Activated naive CD4-positive, alpha-beta T cell treated with Interleukin-2 at 50 U/mL for 16 hours (primary cell): ENCODE data around the gene SLC16A8.

Source experiments
- DNase-seq: peaks from one replicate; pipeline ENCODE4 v3.0.0-alpha.2; 2020

The SLC16A8 gene

DNA sequence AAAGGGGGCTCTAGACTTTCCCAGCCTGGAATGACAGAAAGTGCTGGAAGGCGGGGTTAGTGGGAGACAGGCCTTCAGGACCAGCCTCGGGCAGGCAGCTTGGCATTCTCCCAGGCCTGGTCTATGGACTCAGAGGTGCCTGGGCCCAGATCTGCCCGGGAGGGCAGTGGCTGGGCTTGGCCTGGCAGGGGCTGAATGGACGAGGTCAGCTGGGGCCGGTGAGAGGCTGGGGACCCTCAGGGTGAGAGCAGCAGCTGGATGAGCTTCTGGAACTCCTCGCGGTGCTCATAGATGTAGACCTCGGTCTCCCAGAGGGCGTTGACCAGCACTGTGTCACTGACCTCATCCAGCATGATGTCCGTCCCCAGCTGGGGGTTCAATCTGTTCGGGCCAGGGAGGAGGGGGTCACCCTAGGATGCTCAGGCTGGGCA lies 28.0 kb upstream of the SLC16A8 start:
- no peak for DNase-seq

DNA sequence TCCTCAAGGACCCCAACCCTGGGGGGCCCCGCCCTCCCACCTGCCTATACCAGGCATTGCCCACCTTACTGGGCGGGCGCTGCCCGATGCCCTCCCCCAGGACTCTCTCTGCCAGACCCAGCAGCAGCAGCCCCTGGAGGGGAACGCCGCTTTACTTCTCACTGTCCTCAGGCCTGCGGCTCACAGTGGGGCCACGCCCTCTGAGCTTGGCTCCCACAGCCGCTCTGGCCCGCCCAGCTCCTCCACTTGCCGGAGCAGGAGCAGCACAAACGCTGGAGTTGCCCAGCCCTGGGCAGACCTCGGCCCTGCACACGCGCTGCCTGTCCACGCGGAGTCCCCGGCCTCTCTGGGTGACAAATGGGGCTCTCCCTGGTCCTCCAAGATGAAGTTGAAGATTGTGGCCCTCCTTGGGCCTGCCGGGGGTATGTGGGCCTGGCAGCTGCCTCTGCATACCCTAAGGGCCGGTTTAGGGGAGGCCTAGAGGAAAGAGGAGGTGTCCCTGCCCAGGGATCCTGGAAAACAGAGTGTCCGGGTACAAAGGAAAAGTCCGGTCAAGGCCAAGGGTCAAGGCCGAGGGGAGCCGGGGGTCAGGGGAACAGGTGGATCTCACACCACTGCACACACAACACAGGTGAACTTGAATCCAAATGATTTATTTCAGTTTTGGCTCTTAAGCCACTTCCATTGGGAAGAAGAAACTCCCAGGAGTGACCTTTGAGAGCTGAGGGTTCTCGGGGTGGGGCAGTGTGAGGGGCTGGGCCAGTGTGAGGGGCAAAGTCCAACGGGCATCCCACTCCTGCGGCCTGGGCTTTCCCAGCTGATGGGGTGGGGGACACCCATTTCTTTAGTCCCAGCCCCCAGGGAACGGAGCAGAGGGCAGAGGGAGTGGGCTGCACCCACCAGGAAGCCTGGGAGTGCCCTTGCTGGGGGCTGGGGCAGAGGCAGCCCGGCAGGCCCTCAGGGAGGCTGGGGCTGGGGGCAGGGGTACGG lies 27.2 kb upstream of the SLC16A8 start:
- no peak for DNase-seq

DNA sequence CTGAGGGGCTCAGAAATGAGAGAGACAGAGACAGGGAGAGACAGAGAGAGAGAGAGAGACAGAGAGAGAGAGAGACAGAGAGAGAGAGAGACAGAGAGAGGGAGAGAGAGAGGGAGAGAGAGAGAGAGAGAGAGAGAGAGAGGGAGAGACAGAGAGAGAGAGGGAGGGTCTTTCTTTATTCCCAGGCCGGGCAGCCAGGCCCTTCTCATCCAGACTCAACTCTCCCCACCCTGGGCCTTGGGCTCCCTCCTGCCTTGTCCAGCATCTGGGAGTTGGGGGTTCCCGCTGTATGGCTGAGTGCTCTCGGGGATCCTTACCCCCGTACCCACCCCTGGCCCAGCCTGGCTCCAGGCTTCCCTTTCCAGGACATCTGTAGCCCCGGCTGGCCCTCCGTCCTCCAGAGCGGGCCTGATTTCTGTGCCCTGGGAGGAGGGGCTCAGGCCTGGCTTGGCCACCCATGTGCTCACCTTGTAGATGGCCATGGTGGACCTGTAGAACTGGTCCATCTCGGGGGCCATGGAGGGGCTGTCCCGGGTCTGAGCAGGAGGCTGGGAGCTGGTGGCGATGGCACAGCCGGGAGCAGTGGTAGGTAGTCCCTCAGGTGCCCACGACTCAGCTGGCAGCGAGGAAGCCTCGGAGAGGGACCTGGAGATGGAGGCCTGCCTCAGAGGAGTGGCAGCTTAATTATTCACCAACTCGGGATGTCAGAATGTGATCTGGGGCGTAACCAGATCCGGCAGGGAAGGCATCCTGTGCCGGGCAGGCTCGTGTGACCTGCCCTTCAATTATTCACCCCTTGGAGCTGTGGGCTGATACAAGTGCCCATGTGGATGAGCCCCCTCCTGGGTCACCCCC lies 26.3 kb upstream of the SLC16A8 start, which contains the start of gene BAIAP2L2:
BAIAP2L2 (minus strand) TSS at position 677 of the 855 bp plus-strand sequence; CDS start at position 518, 159 bp downstream.
- DNase-seq = no peak

DNA sequence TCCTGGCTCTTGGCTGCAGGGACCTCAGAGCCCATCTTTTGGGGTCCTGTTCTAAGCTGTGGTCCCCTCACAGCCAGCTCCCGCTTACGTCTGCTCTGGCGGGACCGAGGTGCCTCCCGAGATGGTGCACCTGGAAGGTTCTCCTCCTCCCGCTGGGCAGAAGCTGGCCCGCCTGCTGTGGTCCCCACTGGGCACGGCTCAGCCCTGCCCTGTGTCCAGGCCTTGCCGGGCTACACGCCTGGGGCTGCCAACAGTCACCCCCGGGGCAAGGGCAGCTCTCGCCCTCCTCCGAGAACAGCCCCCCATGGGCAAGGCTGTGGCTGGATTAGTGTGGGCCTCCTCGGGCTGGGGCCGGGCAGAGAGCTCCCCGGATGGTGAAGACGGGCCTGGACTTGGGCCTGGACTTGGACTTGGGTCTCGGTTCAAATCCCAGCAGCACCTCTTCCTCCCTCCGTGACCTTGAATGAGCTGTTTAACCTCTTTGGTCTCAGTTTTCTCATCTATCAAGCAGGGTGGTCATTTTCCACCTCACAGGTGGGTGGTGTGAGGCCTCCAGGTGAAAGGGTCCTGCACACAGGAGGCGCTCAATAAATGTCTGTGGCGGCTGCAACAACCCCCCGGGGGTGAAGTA lies 25.5 kb upstream of the SLC16A8 start:
- DNase-seq = no peak

DNA sequence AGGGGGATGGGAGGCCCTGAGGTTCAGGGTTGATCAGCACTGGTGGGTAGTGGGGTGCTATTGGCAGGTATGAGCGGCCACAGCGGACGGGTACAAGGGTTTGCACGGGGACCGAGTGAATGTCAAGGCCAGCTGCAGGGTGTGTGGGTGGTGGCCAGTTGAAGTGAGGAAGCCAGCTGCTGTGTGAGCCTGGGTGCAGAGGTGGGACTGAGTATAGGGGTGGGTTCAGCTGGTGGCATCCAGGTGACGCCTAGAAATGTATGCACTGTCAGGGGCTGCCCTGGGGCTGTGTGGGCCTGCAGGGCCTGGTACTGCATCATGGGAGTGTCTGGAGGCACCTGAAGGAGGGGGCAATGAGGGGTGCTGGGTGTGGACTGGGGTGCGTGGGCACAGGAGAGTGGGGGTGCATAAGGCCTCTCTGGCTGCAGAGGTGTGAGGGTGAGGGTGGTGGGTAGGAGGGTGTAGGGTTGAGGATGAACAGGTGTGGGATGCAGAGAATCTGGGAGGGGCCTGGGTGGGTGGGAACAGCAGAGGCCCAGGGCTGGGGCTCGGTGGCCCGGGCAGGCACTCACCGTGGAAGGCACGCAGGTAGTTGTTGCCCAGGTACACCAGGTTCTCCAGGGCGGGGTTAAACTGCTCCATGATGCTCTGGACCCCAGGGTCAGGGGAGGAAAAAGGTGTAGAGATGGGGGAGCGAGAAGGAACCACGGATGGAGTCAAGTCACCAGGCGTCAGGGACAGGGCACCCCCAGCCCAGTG lies 24.8 kb upstream of the SLC16A8 start:
- no peak for DNase-seq

DNA sequence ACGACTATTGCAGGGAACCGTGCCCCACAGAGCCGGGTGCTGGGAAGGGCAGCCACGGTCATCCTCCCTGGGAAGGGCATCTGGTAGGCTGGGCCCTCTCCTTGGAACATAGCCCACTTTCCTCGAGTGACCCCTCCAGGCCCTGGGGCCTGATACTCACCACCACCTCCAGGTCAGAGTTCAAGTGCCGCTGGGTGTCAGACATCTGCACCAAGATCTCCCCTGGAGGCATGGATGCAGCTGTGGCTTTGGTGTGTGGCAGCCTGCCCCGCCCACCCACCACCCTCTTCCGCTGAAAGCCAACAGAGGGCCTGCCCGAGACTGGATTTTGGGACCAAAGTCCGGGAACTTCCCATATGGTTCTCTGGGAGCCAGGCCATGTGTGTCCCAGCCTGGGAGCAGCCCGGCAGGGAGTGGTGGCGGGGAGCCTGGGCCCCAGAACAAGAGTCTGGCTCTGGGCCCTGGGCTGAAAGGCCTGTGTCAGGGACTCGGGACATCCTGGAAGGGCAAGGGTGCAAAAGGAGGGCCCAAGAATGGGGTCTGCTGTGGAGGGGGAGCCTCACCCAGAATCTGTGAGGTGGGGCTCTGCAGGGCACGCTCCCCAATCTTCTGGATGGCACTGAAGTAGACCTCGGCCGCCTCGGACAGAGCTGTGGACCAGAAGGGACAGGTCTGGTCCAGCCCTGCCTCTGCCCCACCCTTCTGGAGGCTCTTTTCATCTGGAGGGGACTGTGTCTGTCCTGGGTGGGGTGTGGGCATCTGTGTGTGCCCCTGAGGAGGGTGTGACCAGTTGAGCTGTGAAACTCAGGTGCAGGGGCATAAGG lies 23.9 kb upstream of the SLC16A8 start:
- no peak for DNase-seq

DNA sequence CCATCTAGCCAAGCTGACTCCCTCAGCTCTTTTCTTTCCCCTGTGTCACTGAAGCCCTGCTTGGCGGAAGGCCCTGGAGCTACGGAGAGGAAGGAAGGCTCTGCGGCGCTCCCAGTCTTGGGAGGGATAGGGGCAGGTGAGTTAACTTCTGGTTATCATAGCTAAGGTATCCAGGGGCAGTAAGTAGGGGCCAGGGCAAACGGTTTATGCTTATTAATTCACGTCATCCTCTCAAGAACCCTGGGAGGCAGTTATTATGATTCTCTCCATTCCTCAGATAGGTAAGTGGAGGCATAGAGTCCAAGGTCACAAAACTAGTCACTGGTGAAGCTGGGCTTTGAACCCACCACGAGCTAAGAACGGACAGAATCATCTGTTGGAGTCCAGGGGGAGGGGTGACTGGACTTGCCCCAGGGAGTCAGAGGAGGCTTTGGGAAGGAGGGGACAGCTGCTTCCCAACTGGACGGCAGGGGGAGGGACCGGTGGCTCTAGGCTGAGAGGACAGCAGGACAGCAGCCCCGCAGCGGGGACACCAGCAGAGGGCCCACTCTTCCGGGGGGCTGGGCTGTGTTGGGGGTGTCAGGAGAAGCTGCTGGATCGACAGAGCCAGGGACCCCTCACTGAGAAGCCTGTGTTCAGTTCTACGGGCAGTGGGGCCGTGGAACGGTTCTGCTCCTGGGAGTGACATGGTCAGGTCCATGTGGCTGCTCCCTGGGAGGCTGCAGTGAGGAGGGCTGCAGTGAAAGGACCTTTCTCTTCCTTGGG lies 23.0 kb upstream of the SLC16A8 start:
- DNase-seq = no peak

DNA sequence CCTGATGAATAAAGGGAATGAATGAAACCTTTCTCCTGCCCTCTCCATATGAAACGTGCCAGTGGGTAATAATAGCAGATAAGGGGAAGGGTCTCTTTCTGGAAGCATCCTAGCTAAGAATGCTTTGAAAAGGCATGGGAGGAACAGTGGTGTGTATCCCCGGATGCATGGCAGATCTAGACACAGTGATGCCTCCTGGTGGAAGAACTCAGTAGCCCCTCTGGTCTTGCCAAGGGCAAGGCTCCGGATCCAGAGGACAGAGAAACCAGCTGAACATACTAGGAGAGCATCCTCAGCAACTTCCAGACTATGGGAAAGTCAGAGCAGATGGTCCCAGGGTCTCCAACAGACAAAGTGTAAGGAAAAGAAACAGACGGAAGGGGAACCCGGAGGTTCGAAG lies 20.1 kb upstream of the SLC16A8 start:
- no peak for DNase-seq

DNA sequence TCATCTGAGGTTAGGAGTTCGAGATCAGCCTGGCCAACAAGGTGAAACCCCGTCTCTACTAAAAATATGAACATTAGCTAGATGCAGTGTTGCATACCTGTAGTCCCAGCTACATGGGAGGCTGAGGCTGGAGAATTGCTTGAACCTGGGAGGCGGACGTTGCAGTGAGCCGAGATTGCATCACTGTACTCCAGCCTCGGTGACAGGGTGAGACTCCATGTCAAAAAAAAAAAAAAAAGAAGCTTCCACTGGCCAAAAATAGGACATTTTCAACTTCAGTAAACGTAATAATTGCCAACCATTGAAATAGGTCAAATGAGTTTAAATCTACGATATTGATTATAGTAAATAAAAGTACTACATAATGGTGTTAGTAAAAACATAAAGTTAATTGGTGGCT lies 19.7 kb upstream of the SLC16A8 start:
- DNase-seq = no peak

DNA sequence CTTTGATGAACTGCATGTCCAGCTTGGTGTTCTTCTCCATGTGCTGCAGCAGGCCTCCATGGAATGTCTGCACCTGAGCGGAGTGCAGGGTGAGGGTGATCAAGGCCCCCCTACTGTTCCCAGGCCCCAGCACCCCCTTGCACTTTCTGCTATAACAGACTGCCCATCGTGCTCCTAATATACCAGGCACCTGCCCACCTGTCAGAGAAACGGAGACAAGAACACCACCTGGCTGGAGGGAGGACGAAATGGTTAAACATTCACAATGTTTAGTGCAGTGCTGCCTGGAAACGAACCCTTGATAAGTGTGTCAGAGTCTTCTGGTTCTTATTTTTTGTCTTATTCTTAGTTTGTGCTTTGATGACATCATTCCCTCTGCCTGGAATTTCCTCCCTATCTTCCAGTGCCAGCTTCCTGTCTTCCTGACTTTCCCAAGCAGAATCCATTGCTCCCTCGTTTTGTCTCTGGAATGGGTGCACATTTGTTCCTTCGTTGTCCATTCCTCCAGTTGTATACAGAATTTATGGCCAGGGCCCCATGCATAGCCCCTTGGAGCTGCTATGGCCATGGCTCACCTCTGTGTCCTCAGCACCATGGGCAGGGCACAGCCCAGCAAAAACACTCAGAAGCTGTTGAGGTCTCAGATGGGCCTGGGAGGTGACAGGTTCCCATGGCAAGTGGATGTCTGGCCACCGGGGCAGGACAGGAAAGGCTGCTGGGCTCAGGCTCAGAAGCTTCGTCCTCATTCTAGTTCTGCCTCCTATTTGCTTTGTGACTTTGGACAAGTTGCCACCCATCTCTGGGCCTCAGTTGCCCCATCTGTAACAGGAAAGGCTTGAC lies 14.6 kb upstream of the SLC16A8 start:
- DNase-seq = no peak

DNA sequence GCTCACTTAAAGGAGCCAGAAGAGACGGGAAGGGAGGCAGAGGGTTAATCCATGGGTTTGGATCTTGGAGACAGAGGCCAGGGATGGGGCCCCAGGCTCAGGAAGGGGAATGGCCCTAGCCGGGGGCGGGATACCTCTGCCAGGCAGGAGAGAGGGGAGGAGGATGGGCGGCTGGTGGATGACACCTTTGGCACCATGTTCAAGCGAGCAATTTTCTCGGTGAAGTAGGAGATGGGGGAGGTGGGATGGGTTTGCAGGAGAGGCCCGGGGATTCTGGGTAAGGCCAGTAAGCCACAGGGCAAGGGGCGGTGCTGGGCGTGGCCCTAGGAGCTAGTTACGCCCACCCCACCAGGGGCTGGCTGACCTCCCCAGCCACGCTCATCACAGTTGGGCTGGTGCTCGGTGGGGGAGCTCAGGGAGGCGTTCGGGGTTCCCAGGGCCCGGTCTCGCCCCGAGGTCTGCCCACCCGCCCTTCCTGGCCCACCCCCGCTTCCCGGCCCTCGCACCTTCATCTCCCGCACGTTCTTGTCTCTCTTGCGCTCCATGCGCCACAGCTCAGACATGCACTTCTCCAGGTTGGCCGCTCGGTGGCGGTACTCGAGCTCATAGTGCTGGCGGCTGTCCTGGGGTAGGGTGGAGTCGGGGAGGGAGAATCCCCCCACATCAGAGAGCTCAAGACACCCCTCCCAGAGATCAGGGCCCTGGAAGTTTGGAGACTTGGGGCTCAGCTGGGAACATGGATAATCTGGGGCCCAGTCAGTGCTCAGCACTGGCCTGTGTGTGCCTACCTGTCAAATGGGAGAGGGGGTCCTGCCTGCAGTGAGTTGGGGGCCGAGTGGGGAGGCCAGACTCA lies 13.8 kb upstream of the SLC16A8 start:
- DNase-seq = no peak

DNA sequence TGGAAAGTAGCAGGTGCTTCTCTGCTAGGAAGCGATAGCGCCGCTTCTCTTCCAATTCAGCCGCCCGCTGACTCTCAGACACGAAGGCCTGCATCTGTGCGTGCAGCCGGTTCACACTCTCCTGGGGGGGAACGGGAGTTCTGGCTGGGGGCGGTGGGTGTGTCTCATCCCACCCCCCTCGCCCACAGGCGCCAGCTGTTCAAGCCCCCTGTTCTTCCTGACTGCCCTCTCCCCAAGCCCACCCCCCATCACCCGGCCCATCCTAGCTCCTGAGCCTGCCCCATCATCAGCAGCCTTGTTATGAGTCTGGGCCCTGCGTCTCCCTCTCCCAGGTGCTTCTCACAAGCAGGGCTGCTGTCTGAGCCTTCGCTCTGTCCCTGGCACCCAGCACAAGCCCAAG lies 13.1 kb upstream of the SLC16A8 start:
- DNase-seq = no peak

DNA sequence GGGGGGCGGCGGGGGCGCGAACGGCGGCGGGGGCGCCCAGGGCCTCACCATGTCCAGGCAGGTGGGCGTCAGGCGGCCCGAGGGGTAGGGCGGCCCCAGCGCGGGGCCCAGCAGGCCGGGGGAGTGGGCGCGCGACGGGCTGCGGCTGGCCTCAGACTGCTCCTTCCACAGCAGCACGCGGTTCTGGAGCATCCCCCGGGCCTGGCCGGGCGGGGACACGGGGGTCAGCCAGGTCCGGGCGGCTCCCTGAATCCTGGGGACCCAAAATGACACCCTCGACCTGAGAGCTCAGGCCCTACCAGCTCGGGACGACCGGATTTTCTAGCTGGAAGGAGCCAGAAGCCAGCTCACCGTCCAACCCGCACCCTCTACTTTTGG lies 5.5 kb upstream of the SLC16A8 start:
- DNase-seq = no peak

DNA sequence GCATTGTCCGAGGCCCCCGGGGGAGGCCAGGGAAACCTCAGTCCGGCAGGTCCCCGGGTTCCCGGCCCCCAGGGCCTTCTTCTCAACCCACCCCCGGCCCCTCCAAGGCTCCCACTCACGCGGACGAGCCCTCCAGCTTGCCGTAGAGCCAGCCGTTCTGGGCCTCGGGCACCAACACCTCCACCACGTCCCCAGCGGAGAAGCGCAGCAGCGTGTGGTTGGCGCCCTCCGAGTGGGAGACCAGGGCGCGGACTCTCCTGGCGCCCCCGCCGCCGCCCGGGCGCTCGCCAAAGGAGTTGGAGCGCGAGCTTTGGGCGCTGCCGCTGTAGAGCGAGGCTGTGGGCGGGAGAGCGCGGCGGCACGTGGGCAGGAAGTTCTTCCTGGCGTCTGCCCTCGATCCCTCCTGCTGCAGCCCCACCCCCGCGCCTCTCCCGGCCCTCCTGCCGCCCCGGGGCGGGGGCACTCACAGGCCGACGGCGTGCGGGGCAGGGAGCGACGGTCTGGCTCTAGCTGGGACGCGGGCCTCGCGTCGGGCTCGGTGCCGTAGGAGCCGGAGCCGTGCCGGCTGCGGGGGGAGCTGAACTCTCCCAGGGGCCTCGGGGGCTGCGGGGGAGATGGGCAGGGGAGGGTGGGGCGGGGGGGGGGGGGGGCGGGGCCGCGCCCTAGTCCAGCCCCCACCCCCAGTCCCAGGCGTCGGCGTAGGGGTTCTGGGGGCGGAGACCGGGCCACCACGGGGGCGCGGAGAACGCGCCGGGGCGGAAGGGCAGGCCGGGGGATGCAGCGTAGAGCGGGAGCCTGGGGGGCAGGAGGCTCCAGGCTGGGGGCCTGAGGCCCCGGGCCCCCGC lies 4.9 kb upstream of the SLC16A8 start:
- no peak for DNase-seq

DNA sequence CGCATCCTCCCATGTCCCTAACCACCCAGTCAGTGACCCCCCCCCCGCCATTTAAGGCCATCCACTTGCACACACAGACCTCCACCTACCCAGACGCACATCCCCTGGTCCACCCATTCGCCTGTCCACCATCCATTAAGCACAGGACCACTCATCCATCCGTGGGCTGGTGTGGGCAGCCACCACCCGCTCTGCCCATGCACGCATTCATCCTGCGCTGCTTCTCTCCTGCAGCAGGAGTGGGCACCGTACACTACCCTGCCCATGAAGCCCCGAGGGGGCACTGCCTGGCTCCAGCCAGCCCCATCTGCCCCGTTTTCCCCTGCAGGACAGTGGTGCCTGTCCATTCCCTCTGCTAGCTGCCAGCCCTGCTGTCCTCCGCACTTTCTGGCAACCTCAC lies 3.9 kb upstream of the SLC16A8 start:
- DNase-seq = no peak

DNA sequence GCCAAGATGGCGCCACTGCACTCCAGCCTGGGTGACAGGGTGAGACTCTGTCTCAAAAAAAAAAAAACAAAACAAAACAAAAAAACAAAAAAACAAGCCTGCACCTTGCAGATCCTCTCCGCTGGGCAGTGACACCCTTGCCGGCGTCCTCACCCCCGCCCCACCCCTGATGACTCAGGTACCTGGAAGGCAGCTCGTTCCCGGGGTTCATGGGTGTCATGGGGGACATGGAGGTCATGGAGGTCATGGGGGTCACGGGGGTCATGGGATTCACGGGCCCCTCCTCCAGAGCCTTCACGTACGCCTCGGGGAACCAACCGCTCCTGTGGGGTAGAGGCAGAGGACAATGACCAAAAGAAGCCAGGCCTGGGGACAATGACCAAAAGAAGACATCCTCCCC lies 3.0 kb upstream of the SLC16A8 start:
- DNase-seq = no peak

DNA sequence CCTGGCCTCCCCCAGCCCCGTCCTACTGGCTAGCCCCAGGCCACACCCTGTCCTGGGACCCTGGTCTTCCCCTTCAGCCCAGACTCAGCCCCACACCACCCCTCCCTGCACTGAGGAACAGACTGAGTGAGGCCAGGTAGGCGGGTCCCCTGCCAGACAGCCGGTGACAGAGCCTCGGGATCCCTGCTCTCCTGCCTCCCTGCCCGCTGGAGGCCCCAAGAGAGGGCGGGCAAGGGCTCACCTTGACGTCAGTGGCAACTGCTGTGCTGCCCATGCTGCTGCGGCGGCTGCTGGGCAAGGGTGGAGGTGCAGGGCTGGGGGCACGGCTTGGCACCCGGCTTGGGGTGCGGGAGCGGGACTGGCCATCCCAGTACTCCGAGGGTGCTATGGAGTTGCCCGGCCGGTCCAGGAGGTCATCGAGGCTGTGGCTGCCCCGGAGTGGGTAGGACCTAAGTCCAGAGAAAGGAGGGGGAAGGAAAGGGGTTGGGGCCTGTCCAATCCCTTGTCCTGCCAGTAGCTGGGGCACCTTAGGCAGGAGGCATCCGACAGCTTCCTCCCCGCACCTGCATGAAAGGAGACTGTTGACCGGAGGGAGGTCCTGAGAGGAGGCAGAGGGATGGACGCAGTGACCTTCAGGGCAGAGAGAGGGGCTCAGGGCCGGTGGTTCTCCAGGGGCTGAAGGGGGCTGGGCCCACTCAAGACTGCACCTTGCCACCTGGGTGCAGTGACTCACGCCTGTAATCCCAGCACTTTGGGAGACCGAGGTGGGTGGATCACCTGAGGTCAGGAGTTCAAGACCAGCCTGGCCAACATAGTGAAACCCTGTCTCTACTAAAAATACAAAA lies 2.2 kb upstream of the SLC16A8 start:
- DNase-seq = no peak
